AG04449 (cell line): Measurements from ENCODE around the gene PRR12.
"Not testable (repeated sequence)": the region's sequence is repeated elsewhere in the genome, so short reads cannot be mapped to it uniquely, and the experiment has no call there.

ENCODE experiments used
- CTCF ChIA-PET: fragments of 350-600 bp; formaldehyde crosslinking; extraction: SDS; loops from one replicate; lab custom pipeline; 2021; ENCODE audit warnings: antibody characterized with exemption; lab: Yijun Ruan, JAX
- POLR2A ChIA-PET: fragments of 400-600, 350-600 bp; formaldehyde crosslinking; extraction: SDS; loops from one replicate; lab custom pipeline; 2020; ENCODE audit warnings: antibody characterized with exemption, inconsistent platforms; lab: Yijun Ruan, JAX
- DNase-seq: peaks from one replicate; pipeline ENCODE4 v3.0.0-alpha.2; 2010; ENCODE audit warnings: low read depth, low spot score
- H3K4me3 ChIP-seq: 2 replicates; pipeline ENCODE4 v1.5.1; 2011; ENCODE audit warnings: low read depth, mild to moderate bottlenecking, control low read depth, low read length
- TF ChIP-seq, protein P1 (sequence below): IDR thresholded peaks from one replicate; pipeline ENCODE4 v1.5.1; 2011; ENCODE audit warnings: mild to moderate bottlenecking, moderate library complexity, low read length, control low read depth, inconsistent platforms; ENCODE audit not compliant: insufficient read depth; ENCODE audit errors: missing control alignments

The PRR12 gene

DNA sequence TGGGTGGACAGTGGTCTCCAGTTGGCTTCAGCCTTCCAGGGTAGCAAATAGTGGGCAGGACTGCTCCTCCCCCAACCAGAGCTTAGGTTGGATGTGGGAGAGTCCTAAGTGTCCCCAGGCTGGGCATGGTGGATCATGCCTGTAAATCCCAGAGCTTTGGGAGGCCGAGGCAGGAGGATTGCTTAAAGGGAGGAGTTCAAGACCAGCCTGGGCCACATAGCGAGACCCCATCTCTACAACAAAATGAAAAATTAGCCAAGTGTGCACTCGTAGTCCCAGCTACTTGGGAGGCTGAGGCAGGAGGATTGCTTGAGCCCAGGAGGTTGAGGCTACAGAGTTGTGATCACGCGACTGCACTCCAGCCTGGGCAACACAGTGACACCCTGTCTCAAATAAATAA is 41.6 kb downstream of the PRR12 start:
- H3K4me3 ChIP-seq: no peak overlapping the region
- no peak for DNase-seq
- POLR2A ChIA-PET: no interaction called here
- TF ChIP-seq, protein P1, sequence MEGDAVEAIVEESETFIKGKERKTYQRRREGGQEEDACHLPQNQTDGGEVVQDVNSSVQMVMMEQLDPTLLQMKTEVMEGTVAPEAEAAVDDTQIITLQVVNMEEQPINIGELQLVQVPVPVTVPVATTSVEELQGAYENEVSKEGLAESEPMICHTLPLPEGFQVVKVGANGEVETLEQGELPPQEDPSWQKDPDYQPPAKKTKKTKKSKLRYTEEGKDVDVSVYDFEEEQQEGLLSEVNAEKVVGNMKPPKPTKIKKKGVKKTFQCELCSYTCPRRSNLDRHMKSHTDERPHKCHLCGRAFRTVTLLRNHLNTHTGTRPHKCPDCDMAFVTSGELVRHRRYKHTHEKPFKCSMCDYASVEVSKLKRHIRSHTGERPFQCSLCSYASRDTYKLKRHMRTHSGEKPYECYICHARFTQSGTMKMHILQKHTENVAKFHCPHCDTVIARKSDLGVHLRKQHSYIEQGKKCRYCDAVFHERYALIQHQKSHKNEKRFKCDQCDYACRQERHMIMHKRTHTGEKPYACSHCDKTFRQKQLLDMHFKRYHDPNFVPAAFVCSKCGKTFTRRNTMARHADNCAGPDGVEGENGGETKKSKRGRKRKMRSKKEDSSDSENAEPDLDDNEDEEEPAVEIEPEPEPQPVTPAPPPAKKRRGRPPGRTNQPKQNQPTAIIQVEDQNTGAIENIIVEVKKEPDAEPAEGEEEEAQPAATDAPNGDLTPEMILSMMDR: no peak
- CTCF ChIA-PET: no interaction called here

DNA sequence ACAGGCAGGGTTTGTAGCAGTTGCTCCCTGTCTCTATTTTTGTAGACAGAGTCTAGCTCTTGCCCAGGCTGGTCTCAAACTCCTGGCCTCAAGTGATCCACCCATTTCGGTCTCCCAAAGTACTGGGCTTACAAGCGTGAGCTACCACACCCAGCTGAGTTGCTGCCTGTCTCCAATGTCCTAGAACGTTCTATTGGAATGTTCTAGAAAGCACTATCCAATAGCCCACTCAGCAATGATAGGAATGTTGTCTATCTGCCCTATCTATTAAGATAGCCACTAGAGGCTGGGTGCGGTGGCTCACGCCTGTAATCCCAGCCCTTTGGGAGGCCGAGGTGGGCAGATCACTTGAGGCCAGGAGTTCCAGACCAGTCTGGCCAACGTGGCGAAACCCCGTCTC is 42.3 kb downstream of the PRR12 start:
- DNase-seq, POLR2A ChIA-PET, CTCF ChIA-PET, H3K4me3 ChIP-seq: not testable (repeated sequence)

DNA sequence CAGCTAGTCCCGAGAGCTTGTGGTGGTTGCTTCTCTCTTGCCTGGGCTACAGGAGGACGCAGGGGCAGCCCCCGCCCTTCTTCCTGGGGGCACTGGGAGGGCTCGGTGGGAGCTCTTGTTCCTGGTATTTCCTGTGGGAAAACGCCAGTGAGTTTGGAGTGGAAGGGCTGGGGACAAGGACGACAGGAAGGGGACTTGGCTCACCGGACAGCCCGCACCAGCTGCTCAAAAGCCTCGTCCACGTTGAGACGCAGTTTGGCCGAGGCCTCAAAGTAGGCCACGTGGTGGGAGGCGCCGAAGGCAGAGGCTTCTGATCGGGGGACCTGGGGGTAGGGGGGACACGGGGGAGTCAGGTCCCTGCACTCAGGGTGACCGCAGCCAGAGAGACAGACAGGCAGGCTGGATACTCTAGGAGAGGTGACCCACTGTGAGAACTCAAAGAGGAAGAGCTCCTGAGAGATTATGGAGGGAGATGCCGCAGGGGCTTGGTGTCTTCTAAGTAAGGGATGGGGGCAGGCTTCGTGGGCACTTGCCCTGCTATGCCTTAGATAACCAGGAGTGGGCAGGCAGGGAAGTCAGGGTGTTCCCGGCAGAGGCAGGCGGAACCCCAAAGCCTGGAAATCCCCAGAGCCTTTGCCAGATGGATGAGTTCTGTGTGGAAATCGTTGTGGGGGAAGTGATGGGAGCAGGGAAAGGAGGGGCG is 44.7 kb downstream of the PRR12 start:
- POLR2A ChIA-PET: no interaction called here
- CTCF ChIA-PET: interaction anchor here (1.0 to 1.2 kb wide), 2 partner anchors 37 to 66 kb away, joined by 3 to 5 read pairs; no protein-coding TSS in a partner anchor

DNA sequence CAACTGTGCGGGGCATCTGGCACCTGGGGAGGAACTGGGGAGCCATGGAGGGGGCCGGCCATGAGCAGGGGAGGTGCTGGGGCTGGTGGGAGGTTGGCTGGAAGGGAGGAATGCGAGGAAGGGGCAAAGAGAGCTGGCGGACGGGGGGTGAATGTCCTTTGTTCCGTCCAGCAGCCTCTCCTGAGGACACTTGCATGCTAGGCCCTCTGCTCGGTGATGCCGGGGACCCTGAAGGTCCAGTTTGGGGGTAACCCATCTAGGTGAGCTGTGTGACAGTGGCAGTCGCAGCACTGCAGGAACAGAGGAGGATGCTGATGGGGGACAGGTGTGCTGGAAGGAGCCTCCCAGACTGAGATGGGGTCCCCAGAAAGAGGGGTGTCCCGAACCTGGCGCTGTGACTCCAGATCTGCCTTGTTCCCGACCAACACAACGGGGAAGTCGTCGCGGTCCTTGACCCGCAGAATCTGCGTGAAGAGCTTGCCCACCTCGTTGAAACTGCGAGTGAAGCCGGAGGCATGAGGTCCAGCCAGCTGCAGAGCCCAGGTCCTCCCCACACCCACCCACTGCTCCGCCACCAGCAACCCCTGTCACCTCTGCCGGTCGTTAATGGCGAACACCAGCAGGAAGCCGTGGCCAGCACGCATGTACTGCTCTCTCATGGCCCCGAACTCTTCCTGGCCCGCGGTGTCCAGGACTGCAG is 45.4 kb downstream of the PRR12 start:
- ChIA-PET POLR2A (interaction anchor here (0.6 kb wide), 1 partner anchor 28 kb away, joined by 3 read pairs; no protein-coding TSS in a partner anchor), CTCF (interaction anchor here (0.8 to 0.9 kb wide), 2 partner anchors 21 to 36 kb away, joined by 3 read pairs; no protein-coding TSS in a partner anchor)
- TF ChIP-seq, protein P1: no peak

More for the DNA sequence above, 44.7 kb downstream of the PRR12 start:
- no peak overlapping the region for H3K4me3 ChIP-seq
- no peak for DNase-seq
- TF ChIP-seq, protein P1: peak; percentile 9

DNA sequence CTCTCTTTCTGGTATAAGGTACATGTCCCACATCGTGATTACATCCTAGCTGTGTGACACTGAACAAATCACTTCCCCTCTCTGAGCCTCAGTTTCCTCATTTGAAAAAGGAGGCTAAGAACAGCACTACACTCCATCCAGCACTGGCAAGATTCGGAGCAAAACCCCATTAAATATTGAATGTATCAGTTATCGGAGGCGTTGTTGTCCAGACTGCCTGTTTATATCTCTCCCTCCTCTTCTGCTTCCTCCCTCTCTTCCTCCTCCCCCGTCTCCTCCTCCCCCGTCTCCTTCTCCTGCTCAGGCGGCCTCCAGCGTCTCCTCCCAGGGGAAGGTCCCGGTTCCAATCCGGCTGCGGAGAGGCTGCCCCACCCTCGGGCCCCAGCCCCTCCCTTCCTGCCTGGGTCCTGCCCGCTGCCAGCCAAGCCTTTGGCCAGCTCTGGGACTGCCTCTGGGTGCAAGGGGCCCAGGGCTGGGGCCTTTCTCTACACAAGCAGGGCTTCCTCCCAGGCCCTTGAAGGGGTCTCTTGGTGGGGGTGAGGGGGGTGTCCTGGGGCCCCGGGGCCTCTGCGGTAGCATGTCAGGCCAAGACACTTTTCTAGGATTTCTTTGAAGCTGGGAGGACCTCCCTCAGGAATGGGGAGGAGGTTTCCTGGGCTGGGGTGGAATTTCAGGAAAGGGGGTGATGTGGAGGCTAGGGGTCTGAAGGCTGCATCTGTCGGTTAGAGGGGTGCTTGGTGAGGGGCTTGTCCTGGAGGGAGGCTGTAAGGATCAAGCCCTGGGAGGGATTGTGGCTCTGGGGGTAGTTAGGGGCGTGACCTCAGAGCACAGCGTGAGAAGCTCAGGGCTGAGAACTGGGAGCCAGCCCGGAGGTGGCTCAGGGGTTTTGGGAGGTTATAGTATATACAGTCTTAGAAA is 47.1 kb downstream of the PRR12 start:
- POLR2A ChIA-PET: interaction anchor here (1.6 kb wide), 1 partner anchor 48 kb away, joined by 4 read pairs; no protein-coding TSS in a partner anchor
- peak overlapping the region; percentile 61 for H3K4me3 ChIP-seq
- peak; percentile 14 for DNase-seq
- CTCF ChIA-PET: interaction anchor here (1.0 to 1.2 kb wide), 2 partner anchors 8 to 67 kb away, joined by 3 read pairs; no protein-coding TSS in a partner anchor
- TF ChIP-seq, protein P1: no peak

More for the DNA sequence above, 45.4 kb downstream of the PRR12 start:
- H3K4me3 ChIP-seq: no peak overlapping the region
- DNase-seq: no peak
